CD4-positive, CD25-positive, alpha-beta regulatory T cell (primary cell): ENCODE results near the gene TRIM41. TPM values are rescaled to one million over a fixed set of nuclear protein-coding genes. Genes with fewer than 3 reads are reported as not detected.
"Not testable (repeated sequence)": the region's sequence is repeated elsewhere in the genome, so short reads cannot be mapped to it uniquely, and the experiment has no call there.

Experiments
- ATAC-seq, 2 donors: fragments of 150-1000 bp; cut with Tn5 transposase; one replicate each; pipeline ENCODE4 v1.10.0; 2021; ENCODE audit warnings: low read depth in 2 of 2, moderate number of reproducible peaks in 2 of 2, moderate library complexity in 1 of 2
- DNase-seq, 3 donors: peaks; one replicate each; pipeline versions ENCODE4 v3.0.0 to v3.0.0-alpha.2; 2012 to 2022; ENCODE audit warnings: mixed read lengths in 1 of 3
- H3K27ac ChIP-seq: one replicate; pipeline ENCODE4 v1.7.0; 2013; ENCODE audit warnings: mild to moderate bottlenecking, low read length; ENCODE audit not compliant: insufficient read depth, poor library complexity, severe bottlenecking
- H3K27me3 ChIP-seq: one replicate; pipeline ENCODE4 v1.7.0; 2013; ENCODE audit warnings: low read length; ENCODE audit not compliant: control insufficient read depth, insufficient read depth
- H3K36me3 ChIP-seq: one replicate; pipeline ENCODE4 v1.7.0; 2013; ENCODE audit warnings: mild to moderate bottlenecking, low read length, moderate library complexity; ENCODE audit not compliant: control insufficient read depth, insufficient read depth
- H3K4me1 ChIP-seq: 2 replicates; pipeline ENCODE4 v1.7.0; 2013; ENCODE audit warnings: mild to moderate bottlenecking, low read length; ENCODE audit not compliant: insufficient read depth, control insufficient read depth, poor library complexity, severe bottlenecking
- H3K4me3 ChIP-seq: one replicate; pipeline ENCODE4 v1.7.0; 2013; ENCODE audit warnings: low read depth, mild to moderate bottlenecking, low read length, moderate library complexity
- H3K9me3 ChIP-seq, 2 experiments: 1 replicate in 1 of 2; 2 replicates in 1 of 2; pipeline ENCODE4 v1.7.0; 2013; ENCODE audit warnings: low read length in 2 of 2, mild to moderate bottlenecking in 1 of 2, moderate library complexity in 1 of 2; ENCODE audit not compliant: control insufficient read depth in 2 of 2
- H3K27ac Mint-ChIP-seq, 3 donors: one replicate each; pipeline ENCODE4 v1.8.0; 2020 to 2022; ENCODE audit warnings: mild to moderate bottlenecking in 3 of 3, mixed read lengths in 3 of 3, moderate library complexity in 2 of 3
- H3K27me3 Mint-ChIP-seq: one replicate; pipeline ENCODE4 v1.8.0; 2022; ENCODE audit warnings: mild to moderate bottlenecking, mixed read lengths
- H3K36me3 Mint-ChIP-seq: one replicate; pipeline ENCODE4 v1.8.0; 2020; ENCODE audit warnings: mixed read lengths
- H3K4me1 Mint-ChIP-seq, 4 donors: one replicate each; pipeline ENCODE4 v1.8.0; 2020 to 2022; ENCODE audit warnings: mixed read lengths in 4 of 4, mild to moderate bottlenecking in 1 of 4
- H3K4me3 Mint-ChIP-seq, 4 donors: one replicate each; pipeline ENCODE4 v1.8.0; 2020 to 2022; ENCODE audit warnings: mild to moderate bottlenecking in 4 of 4, mixed read lengths in 4 of 4, moderate library complexity in 3 of 4
- H3K9me3 Mint-ChIP-seq, 7 donors: one replicate each; pipeline ENCODE4 v1.8.0; 2020 to 2022; ENCODE audit warnings: mixed read lengths in 7 of 7, mild to moderate bottlenecking in 3 of 7, moderate library complexity in 2 of 7
- polyA plus RNA-seq, 4 donors: library from polyadenylated mRNA; unstranded; fragments of 300-500 nt; fragmentation: Illumina TruSeq; gene quantifications; one replicate each; pipeline ENCODE4 v1.2.3, GENCODE V29; 2021
- total RNA-seq: library from RNA; stranded (reverse); gene quantifications from one replicate; pipeline ENCODE4 v1.2.3, GENCODE V29; 2022

Gene TRIM41
- total and polyA plus RNA-seq, 5 donors from 2014 or later, result 0.67 to 40.8 (median 1.0) TPM

DNA sequence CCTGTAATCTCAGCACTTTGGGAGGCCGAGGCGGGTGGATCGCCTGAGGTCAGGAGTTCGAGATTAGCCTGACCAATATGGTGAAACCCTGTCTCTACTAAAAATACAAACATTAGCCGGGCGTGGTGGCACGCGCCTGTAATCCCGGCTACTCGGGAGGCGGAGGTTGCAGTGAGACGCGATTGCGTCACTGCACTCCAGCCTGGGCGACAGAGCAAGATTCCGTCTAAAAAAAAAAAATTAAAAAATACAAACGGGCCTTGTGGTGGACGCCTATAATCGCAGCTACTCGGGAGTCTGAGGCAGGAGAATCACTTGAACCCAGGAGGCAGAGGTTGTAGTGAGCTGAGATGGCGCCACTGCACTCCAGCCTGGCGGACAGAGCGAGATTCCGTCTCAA lies 14.1 kb upstream of the TRIM41 start:
- not testable (repeated sequence) for ATAC-seq, H3K27ac Mint-ChIP-seq, H3K9me3 Mint-ChIP-seq, H3K27me3 ChIP-seq, H3K27ac ChIP-seq, H3K4me3 ChIP-seq, DNase-seq, H3K9me3 ChIP-seq, H3K36me3 ChIP-seq, H3K36me3 Mint-ChIP-seq
- peaks cover 36% of the 10 kb centered on the region for H3K27me3 Mint-ChIP-seq
- H3K4me1 ChIP-seq, result peaks cover 36% of the 10 kb centered on the region
- peak overlapping the region in 1 of 4 donors; percentile 47 for H3K4me3 Mint-ChIP-seq
- peaks cover 18 to 36% (median 29%) of the 10 kb centered on the region in 4 donors for H3K4me1 Mint-ChIP-seq

DNA sequence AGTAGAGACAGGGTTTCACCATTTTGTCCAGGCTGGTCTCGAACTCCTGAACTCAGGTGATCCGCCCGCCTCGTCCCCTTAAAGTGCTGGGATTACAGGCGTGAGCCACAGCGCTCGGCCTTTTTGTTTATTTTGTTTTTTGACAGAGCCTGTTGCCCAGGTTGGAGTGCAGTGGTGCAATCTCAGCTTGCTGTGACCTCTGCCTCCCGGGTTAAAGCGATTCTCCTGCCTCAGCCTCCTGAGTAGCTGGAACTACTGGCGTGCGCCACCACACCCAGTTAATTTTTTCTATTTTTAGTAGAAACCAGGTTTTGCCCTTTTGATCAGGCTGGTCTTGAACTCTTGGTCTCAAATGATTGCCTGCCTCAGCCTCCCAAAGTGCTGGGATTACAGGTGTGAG lies 12.9 kb upstream of the TRIM41 start:
- H3K4me1 Mint-ChIP-seq, result peaks cover 18 to 39% (median 31%) of the 10 kb centered on the region in 4 donors
- not testable (repeated sequence) for H3K36me3 ChIP-seq, ATAC-seq, H3K9me3 Mint-ChIP-seq, H3K9me3 ChIP-seq, H3K27ac ChIP-seq, H3K4me3 Mint-ChIP-seq, H3K27me3 ChIP-seq, DNase-seq, H3K36me3 Mint-ChIP-seq, H3K27ac Mint-ChIP-seq, H3K4me3 ChIP-seq
- peaks cover 31% of the 10 kb centered on the region for H3K27me3 Mint-ChIP-seq
- H3K4me1 ChIP-seq, result peaks cover 25% of the 10 kb centered on the region

DNA sequence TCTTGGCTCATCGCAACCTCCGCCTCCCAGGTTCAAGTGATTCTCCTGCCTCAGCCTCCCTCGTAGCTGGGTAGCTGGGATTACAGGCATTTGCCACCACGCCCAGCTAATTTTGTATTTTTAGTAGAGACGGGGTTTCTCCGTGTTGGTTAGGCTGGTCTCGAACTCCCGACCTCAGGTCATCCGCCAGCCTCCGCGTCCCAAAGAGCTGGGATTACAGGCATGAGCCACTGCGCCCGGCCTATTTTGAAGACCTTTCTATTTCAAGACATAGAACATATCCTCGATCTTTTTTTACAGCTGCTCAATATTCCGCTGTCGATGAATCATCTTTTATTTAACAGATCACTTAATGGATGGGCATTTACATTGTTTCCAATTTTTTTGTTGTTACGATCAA lies 12.4 kb upstream of the TRIM41 start:
- H3K9me3 ChIP-seq, H3K36me3 ChIP-seq, ATAC-seq, H3K27ac Mint-ChIP-seq, H3K4me3 ChIP-seq, H3K36me3 Mint-ChIP-seq, DNase-seq, H3K27me3 ChIP-seq, H3K27ac ChIP-seq, H3K9me3 Mint-ChIP-seq: not testable (repeated sequence)
- Mint-ChIP-seq H3K27me3 (peaks cover 26% of the 10 kb centered on the region), H3K4me3 (peak overlapping the region in 2 of 4 donors; percentile 8 to 47), H3K4me1 (peaks cover 18 to 36% (median 28%) of the 10 kb centered on the region in 4 donors)
- H3K4me1 ChIP-seq, result peaks cover 20% of the 10 kb centered on the region

DNA sequence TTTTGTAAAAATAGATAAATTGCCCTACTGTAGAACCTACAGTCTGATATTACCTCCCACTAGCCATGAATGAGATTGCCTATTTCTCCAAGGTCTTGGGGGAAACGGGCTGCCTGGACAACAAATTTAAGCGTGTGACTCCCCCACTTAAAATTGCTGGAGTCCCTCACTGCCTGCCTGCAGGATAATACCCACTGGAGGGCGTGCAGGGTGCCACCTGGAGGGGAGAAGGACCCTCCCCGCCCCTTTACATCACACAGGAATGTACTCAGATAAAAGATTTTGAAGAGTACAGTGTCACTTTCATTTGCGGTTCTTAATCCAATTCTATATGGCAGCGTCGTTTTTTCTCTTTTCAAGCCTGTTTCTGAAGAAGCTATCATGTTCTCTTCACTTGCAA lies 11.9 kb upstream of the TRIM41 start:
- Histone ChIP-seq H3K27ac (no peak overlapping the region), H3K36me3 (no peaks in the 10 kb centered on the region), H3K27me3 (peaks cover 3% of the 10 kb centered on the region), H3K4me3 (no peak overlapping the region), H3K9me3 (no peaks in the 10 kb centered on the region), H3K4me1 (peaks cover 19% of the 10 kb centered on the region)
- Mint-ChIP-seq H3K27ac (no peak overlapping the region), H3K4me1 (peaks cover 18 to 33% (median 24%) of the 10 kb centered on the region in 4 donors), H3K36me3 (peaks cover 3% of the 10 kb centered on the region), H3K4me3 (peak overlapping the region in 1 of 4 donors; percentile 8), H3K9me3 (peaks cover 0 to 9% (median 1%) of the 10 kb centered on the region in 7 donors), H3K27me3 (peaks cover 20% of the 10 kb centered on the region)
- ATAC-seq (no peak), DNase-seq (no peak)

DNA sequence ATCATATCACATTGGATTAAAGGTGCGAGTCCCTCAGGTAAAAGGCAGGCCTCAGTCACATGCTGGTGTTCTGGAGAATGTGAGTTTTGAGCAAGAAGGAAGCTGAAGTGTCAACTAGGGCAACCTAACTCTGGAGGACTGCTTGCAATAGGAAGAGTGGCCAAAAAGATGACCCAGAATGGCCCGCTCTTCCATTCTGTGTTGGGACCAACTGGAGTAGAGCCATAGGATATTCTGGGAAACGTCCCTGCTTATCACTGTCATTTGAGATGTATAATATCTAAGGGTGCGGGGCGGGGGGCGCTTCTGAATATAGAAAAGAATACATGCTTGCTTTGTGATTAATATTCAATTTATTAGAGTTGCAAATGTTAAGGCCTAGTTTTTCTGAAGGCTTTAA lies 11.0 kb upstream of the TRIM41 start:
- peaks cover 11 to 31% (median 19%) of the 10 kb centered on the region in 4 donors for H3K4me1 Mint-ChIP-seq
- Histone ChIP-seq H3K36me3 (no peaks in the 10 kb centered on the region), H3K9me3 (no peaks in the 10 kb centered on the region), H3K27me3 (no peaks in the 10 kb centered on the region), H3K27ac (no peak overlapping the region), H3K4me3 (no peak overlapping the region), H3K4me1 (peaks cover 16% of the 10 kb centered on the region)
- peak overlapping the region in 1 of 3 donors; percentile 57 for H3K27ac Mint-ChIP-seq
- ATAC-seq (no peak), DNase-seq (no peak)
- peaks cover 0 to 6% (median 0%) of the 10 kb centered on the region in 7 donors for H3K9me3 Mint-ChIP-seq
- no peaks in the 10 kb centered on the region for H3K36me3 Mint-ChIP-seq
- no peak overlapping the region for H3K4me3 Mint-ChIP-seq
- H3K27me3 Mint-ChIP-seq, result peaks cover 12% of the 10 kb centered on the region

DNA sequence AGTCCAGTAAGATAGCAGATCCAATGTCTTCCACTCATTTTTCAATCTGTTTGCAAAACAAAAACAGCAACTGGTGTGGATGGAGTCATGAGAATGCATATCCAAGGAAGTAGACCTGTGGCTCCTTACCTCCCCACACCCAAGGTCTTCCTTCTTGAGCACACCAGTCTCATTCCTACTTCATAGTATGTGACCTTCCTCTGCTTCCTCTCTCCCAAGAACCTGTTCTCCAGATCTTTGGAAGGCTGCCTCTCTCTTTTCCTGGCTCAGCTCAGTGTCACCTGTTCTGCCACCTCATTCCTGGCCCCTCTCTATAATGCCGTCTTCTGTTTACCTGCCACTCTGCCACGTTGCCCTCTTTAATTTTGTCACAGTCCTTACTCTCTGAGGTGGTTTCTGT lies 10.1 kb upstream of the TRIM41 start:
- Histone ChIP-seq H3K27ac (no peak overlapping the region), H3K36me3 (no peaks in the 10 kb centered on the region), H3K4me1 (peaks cover 16% of the 10 kb centered on the region), H3K9me3 (no peaks in the 10 kb centered on the region), H3K4me3 (no peak overlapping the region), H3K27me3 (no peaks in the 10 kb centered on the region)
- peak overlapping the region in 1 of 4 donors; percentile 34 for H3K4me3 Mint-ChIP-seq
- ATAC-seq (no peak), DNase-seq (no peak)
- H3K36me3 Mint-ChIP-seq, result peaks cover under 1% of the 10 kb centered on the region
- H3K27me3 Mint-ChIP-seq, result peaks cover 6% of the 10 kb centered on the region
- peaks cover 0 to 5% (median 0%) of the 10 kb centered on the region in 7 donors for H3K9me3 Mint-ChIP-seq
- H3K27ac Mint-ChIP-seq, result no peak overlapping the region
- peaks cover 11 to 29% (median 15%) of the 10 kb centered on the region in 4 donors for H3K4me1 Mint-ChIP-seq

DNA sequence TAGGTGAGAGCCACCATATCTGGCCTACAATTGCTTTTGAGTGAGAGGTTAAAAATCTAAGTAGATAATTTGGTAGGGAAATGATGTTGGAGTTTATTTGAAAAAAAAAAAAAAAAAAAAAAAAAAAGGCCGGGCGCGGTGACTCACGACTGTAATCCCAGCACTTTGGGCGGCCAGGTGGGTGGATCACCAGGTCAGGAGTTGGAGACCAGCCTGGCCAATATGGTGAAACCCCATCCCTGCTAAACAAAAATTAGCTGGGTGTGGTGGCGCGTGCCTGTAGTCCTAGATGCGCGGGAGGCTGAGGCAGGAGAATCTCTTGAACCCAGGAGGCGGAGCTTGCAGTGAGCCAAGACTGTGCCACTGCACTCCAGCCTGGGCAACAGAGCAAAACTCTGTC lies 8.8 kb upstream of the TRIM41 start:
- H3K4me3 ChIP-seq, H3K36me3 ChIP-seq, DNase-seq, H3K27ac Mint-ChIP-seq, ATAC-seq, H3K27ac ChIP-seq, H3K9me3 ChIP-seq, H3K36me3 Mint-ChIP-seq, H3K9me3 Mint-ChIP-seq, H3K27me3 ChIP-seq: not testable (repeated sequence)
- peaks cover 10 to 31% (median 14%) of the 10 kb centered on the region in 4 donors for H3K4me1 Mint-ChIP-seq
- H3K4me1 ChIP-seq, result peaks cover 17% of the 10 kb centered on the region
- H3K4me3 Mint-ChIP-seq, result peak overlapping the region in 1 of 4 donors; percentile 34
- H3K27me3 Mint-ChIP-seq, result peaks cover 15% of the 10 kb centered on the region
